GM19463 (cell line): ENCODE measurements around the gene SLC7A1.

Experiments used
- ATAC-seq: cut with Tn5 transposase; IDR thresholded peaks from one replicate; pipeline ENCODE4 v1.9.1; 2021; ENCODE audit warnings: mild to moderate bottlenecking, moderate library complexity; ENCODE audit not compliant: unreplicated experiment

Gene SLC7A1

GRCh38 chr13:29513002-29513980, 82.2 kb downstream of the SLC7A1 start:
- no peak for ATAC-seq

- no peak for ATAC-seq
These were observed 83.5 kb downstream of the SLC7A1 start for GRCh38 chr13:29511980-29512379.

- no peak for ATAC-seq
These were observed 84.2 kb downstream of the SLC7A1 start for GRCh38 chr13:29511106-29511796.

- ATAC-seq = no peak
These were observed 84.8 kb downstream of the SLC7A1 start for GRCh38 chr13:29510651-29511084.

GRCh38 chr13:29509999-29510589, 85.4 kb downstream of the SLC7A1 start:
- no peak for ATAC-seq

GRCh38 chr13:29508876-29509252, 86.6 kb downstream of the SLC7A1 start:
- no peak for ATAC-seq

- peak; percentile 78 for ATAC-seq
These were observed 87.2 kb downstream of the SLC7A1 start for GRCh38 chr13:29508130-29508875.

GRCh38 chr13:29507356-29507755, 88.1 kb downstream of the SLC7A1 start:
- ATAC-seq = no peak

- ATAC-seq = no peak
These were observed 89.5 kb downstream of the SLC7A1 start for GRCh38 chr13:29505950-29506349.

- ATAC-seq = no peak
These were observed 90.0 kb downstream of the SLC7A1 start for GRCh38 chr13:29505511-29505910.

- ATAC-seq = no peak
These were observed 90.8 kb downstream of the SLC7A1 start for GRCh38 chr13:29504691-29505090.

GRCh38 chr13:29503041-29503837, 92.2 kb downstream of the SLC7A1 start:
- ATAC-seq = no peak

GRCh38 chr13:29502391-29503008, 93.0 kb downstream of the SLC7A1 start:
- no peak for ATAC-seq

GRCh38 chr13:29501674-29502073, 93.8 kb downstream of the SLC7A1 start:
- no peak for ATAC-seq

- no peak for ATAC-seq
These were observed 95.1 kb downstream of the SLC7A1 start for GRCh38 chr13:29500386-29500785.

GRCh38 chr13:29499506-29500165, 95.9 kb downstream of the SLC7A1 start:
- no peak for ATAC-seq

- ATAC-seq = no peak
These were observed 97.0 kb downstream of the SLC7A1 start for GRCh38 chr13:29498426-29499040.

GRCh38 chr13:29497137-29497654, 98.3 kb downstream of the SLC7A1 start:
- ATAC-seq = no peak
